ENCODE data around the gene FBXL14.

The FBXL14 gene

DNA sequence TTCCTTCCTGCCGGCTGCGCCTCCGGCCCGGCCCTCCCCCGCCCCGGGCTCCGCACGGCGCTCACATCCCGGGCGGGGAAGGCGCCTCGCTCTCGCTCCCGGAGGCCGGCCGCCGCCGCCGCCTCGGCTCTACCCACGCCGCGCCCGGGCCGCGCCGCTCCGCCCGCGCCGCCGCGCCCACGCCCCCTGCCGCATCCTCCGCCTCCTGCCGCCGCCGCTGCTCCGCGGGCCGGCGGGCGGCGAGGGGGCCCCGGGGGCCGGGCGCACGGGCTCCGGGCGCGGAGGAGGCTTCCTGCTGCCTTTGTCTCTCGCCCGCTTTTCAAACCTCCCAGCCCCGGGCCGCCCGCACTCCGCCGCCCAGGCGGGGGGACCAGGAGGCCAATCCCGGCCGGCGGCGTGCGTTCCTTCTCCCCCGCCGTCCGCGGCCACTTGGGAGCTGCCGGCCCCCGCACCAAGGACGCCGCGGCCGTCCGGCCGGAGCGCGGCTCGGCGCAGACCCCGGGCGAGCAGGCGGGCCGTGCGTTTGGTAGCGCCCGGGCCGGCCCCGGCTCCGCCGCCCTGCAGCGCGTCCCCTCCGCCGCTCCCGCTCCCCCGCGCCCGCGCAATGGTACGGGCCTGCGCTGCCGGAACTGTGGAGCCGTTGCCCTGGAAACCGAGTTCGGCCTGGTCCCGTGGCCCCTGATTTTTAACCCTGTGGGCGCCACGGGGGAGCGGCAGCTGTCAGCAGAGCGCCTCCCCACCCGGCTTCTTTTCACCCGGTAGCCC is at the start of gene FBXL14:
Gene FBXL14 (minus strand): TSS at position 321 of the 765 bp plus-strand sequence. CDS start 515 bp downstream, outside the sequence.
- DNase-seq (ENCODE audit: low spot score), result peak; percentile 78

DNA sequence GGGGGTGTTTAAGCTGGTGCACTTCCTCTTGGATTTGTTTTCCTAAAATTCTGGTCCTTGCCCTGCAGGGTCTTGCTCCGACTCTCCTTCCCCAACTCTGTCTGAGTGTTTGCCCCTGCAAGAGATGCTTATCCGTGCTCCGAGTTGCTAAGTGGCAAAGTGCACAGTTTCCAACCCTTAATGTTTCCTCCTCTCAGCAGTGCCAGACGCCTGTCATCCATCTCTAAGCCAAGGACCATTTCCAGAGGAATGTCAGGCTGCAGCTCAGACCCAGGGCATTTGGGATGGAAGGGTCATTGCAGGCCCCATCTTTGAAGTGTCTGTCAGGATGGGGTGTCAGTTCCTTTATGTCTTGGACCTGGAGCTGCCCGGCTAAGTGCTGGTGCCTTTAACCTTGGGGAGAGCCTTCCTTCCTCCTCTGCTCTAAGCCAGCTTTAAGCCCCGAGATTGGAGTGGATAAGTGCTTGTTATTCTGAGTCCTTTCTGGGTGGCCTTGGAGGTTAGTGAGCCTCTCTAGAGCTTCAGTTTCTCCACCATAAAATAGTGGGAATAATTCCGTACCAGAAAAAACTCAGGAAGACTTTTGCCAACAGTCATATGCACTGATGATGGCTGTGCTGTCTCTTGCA is 49.6 kb upstream of the FBXL14 start:
- DNase-seq (ENCODE audit: low spot score), result no peak

DNA sequence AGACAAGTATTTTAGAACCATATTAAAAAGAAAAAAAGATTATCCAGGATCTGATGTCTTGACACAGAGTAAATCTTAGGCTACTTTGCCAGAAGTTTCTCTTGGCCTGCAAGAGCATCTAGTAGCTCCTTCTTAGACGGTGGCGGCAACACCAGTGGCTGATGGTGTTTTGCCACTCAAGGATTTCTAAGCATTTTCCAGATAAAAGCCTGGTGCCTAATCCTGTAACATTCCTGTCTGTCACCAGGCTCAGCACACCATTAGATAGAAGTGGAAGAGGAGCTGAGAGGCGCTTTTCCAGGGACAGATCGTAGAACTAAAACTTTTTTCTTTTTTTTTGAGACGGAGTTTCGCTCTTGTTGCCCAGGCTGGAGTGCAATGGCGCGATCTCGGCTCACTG is 48.7 kb upstream of the FBXL14 start:
- DNase-seq (ENCODE audit: low spot score), result no peak

GRCh38 chr12:1642513-1642912 is 48.1 kb upstream of the FBXL14 start:
- DNase-seq (ENCODE audit: low spot score), result no peak

DNA sequence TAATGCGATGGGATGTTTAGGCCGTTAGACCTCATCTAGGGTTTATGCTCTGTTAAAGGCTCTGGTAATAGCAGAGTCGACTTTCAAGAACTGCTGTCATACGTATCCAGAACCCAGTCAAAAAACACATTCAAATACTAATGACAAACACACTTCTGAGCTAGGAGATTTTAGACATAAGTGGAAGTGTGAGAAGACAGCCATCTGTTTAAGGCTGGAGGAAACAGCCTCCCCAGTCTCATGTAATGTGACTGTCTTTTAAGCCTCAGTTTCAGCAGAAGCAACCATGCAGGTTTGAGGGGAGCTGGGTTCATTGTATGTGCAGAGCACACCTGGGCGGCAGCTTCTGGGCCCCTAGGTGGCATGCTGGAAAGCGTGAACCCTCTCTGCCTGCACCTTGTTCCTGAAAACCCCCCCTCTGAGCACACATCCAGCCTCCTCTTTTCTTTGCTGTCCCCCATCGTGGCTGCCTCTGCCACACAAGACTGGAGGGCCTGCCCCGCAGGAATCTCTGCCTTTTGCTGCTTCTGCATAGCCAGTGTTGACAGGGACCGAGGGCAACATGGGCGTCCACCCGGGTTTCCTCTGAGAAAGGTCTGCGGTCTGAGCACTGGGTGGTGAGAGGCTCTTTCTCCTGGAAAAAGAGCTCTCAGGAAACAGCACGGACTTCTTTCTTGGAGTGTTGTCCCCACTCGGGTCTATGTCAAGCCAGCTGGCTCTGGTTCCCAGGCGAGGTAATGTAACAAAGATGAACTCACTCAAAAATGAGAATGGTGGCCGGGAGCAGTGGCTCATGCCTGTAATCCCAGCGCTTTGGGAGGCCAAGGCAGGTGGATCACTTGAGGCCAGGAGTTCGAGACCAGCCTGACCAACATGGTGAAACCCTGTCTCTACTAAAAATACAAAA is 46.2 kb upstream of the FBXL14 start:
- no peak for DNase-seq (ENCODE audit: low spot score)

- DNase-seq (ENCODE audit: low spot score), result no peak
Measured at GRCh38 chr12:1639538-1639937, 45.2 kb upstream of the FBXL14 start.

DNA sequence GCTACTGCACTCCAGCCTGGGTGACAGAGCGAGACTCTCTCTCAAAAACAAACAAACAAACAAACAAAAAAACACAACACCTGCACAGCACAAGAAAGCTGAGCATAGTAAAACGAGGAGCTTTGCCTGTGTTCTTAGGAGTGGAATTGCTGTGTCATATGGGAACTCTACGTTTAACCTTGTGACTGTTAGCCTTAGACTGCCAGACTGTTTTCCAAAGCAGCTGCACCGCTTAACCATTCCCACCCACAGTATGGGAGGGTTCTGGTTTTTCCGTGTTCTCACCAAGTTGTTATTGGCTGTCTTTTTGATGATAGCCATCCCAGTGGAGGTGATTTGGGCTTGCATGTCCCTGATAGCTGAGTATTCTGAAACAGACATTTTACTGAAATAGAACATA is 43.8 kb upstream of the FBXL14 start:
- no peak for DNase-seq (ENCODE audit: low spot score)

DNA sequence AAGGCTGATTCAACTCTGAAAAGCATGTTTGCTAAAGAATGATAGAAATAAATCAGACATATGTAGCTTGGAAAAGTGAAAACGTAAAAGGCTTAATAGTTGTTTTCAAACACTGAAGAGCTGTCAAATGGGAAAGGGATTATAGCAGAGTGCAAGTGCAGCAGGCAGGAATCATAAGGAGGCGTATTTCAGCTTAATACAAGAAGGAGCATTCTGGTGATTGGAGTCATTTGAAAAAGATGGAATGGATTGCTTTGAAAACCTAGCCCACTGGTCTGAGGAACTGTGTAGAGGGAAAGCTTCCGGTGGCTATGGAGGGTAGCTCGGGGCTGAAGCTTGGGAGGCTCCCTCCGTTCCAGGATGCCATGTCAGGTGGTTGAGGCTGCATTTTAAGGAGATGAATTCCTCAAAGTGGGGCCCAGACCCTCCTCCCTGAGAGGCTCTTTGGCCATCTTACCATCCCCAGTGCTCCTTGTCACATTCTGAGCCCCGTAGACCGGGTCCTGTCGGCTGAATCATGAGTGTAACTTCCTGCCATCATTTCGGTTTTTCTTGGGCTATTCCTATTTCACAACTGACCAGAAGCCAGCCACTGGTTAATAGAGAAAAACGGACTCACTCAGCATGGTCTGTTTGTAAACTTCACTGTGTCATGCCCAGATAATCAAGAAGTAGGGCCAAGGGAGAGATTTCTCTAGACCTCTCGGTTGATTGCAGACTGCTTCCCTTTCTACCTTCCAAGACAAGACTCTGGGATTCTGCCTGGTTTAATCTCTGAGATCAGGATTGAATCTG is 41.1 kb upstream of the FBXL14 start:
- DNase-seq (ENCODE audit: low spot score), result no peak

GRCh38 chr12:1634590-1635191 is 40.3 kb upstream of the FBXL14 start:
- DNase-seq (ENCODE audit: low spot score), result peak; percentile 52

DNA sequence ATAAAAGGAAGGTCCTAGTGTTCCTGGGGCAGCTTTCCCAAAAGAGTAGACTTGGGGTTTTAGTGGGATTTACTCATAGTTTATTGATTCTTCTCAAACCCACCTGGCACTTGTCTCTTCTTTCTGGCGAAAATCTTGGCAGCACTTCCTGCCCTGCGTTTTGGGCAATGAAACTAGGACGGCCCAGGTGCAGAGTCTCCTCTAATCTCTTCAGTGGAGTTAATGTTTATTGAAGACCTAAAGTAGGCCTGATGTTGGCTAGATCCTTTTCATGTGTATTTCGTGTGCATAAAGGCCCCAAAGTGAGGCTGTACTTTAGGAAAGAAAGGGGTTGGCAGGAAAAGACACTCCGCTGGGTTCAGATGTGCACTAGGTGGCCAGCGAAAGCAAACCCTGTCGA is 39.8 kb upstream of the FBXL14 start:
- DNase-seq (ENCODE audit: low spot score), result no peak

DNA sequence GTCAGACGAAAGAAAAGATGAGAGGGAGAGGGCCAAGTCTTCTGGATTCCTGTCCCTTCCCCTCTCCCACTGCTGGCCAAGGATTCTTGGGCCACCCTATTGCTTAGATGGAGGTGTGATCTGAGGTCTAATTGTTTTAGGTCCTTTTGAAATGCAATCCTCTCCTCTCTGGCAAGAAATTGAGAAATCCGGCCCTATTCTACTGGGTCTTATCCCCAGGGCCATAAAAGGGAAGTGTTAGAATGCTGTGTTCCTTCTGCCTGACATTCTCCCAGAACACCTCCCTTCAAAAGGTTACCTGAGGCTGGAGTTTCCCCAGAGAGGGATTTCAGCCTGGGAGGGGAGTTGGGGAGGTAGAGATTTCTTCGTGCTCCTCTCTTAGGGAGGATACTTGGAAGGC is 39.1 kb upstream of the FBXL14 start:
- no peak for DNase-seq (ENCODE audit: low spot score)

DNA sequence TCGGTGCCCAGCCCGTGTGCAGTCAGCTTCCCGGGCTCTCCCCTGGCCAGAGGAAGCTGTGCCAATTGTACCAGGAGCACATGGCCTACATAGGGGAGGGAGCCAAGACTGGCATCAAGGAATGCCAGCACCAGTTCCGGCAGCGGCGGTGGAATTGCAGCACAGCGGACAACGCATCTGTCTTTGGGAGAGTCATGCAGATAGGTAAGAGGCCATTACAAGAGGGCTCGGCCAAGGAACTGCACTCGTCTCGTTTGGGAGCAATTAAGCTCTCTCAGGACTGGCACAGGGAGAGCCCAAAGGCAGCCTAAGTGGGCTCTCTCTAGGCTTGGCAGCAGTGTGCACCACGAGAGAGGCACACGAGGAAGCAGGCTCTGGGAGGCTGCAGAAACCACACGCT is 38.3 kb upstream of the FBXL14 start:
- no peak for DNase-seq (ENCODE audit: low spot score)

- DNase-seq (ENCODE audit: low spot score), result no peak
Measured at GRCh38 chr12:1630827-1631591, 36.6 kb upstream of the FBXL14 start.

- DNase-seq (ENCODE audit: low spot score), result no peak
Measured at GRCh38 chr12:1630133-1630826, 35.9 kb upstream of the FBXL14 start.

- no peak for DNase-seq (ENCODE audit: low spot score)
Measured at GRCh38 chr12:1629338-1630132, 35.2 kb upstream of the FBXL14 start.

GRCh38 chr12:1628666-1629337 is 34.4 kb upstream of the FBXL14 start, which contains the start of gene WNT5B:
Gene WNT5B, plus strand, starts transcription at chr12:1629231. Its CDS starts 2,124 bp downstream, at chr12:1631355.
- no peak for DNase-seq (ENCODE audit: low spot score)

GRCh38 chr12:1622406-1622805 is 28.0 kb upstream of the FBXL14 start:
- no peak for DNase-seq (ENCODE audit: low spot score)

GRCh38 chr12:1620092-1620491 is 25.7 kb upstream of the FBXL14 start:
- DNase-seq (ENCODE audit: low spot score), result no peak

DNA sequence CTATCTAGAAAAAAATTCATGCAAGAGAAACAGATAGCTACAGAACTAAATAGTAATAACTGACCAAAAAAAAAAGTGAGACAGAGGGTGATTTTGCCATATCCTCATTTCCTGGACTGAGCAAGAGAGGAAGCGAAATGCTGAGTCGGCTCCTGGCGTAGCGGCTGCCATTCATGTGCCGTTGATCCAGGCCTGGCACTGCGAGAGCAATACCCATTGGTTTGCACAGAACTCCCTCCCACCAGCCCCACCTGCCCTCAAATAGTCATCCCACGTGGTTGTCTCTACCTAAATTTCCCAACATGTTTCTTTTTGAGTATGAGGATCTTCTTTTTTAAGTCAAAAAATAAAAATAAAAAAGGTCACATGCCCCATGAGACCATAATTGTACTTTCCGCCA is 25.2 kb upstream of the FBXL14 start:
- peak; percentile 51 for DNase-seq (ENCODE audit: low spot score)
